HG03457 (cell line): ENCODE data around the gene SBSN.
"Not testable (repeated sequence)": the region's sequence is repeated elsewhere in the genome, so short reads cannot be mapped to it uniquely, and the experiment has no call there.

Experiments used
- ATAC-seq: cut with Tn5 transposase; IDR thresholded peaks from one replicate; pipeline ENCODE4 v1.9.1; 2021; ENCODE audit warnings: moderate number of reproducible peaks; ENCODE audit not compliant: unreplicated experiment

Gene SBSN

GRCh38 chr19:35474594-35474993, 53.5 kb downstream of the SBSN start:
- ATAC-seq = not testable (repeated sequence)

GRCh38 chr19:35474104-35474503, 54.0 kb downstream of the SBSN start:
- ATAC-seq = no peak
